ENCODE measurements around the gene PRDX2. TPM values are rescaled to one million over a fixed set of nuclear protein-coding genes. Genes with fewer than 3 reads are reported as not detected.
"Not testable (repeated sequence)": the region's sequence is repeated elsewhere in the genome, so short reads cannot be mapped to it uniquely, and the experiment has no call there.

The PRDX2 gene
- total RNA-seq, 4 donors from 2014 or later = 266 to 459 (median 327) TPM

- H3K4me3 ChIP-seq (ENCODE audit: low read depth, poor library complexity, severe bottlenecking) = no peak overlapping the region
- DNase-seq (ENCODE audit: low spot score in 2 of 2) = no peak
Observed at GRCh38 chr19:12833418-12833737, 31.8 kb upstream of the PRDX2 start.

GRCh38 chr19:12828494-12828893, 26.9 kb upstream of the PRDX2 start:
- 9% methylated on average over 22 to 23 of the region's 23 CpGs for WGBS, 2 donors
- no peak for DNase-seq (ENCODE audit: low spot score in 2 of 2)
- intact Hi-C loops (cut with DNase I; ENCODE audit: low total_unique reads) = no loop called here
- no peak for TF ChIP-seq CTCF (IDR thresholded peaks at IDR 0.05)
- no peak for TF ChIP-seq POLR2A (IDR thresholded peaks at IDR 0.05)
- no peak overlapping the region for H3K4me3 ChIP-seq (ENCODE audit: low read depth, poor library complexity, severe bottlenecking)

More at GRCh38 chr19:12833418-12833737, 31.8 kb upstream of the PRDX2 start:
- intact Hi-C loops (cut with DNase I; ENCODE audit: low total_unique reads) = no loop called here
- WGBS, 2 donors = 0 to 1% methylated on average over 3 to 5 of the region's 5 CpGs
- TF ChIP-seq POLR2A (IDR thresholded peaks at IDR 0.05) = no peak
- TF ChIP-seq CTCF (IDR thresholded peaks at IDR 0.05) = no peak

GRCh38 chr19:12825254-12826131, 23.9 kb upstream of the PRDX2 start:
- DNase-seq (ENCODE audit: low spot score in 2 of 2) = no peak
- WGBS, 2 donors = 7% methylated on average over 45 to 46 of the region's 46 CpGs
- no peak overlapping the region for H3K4me3 ChIP-seq (ENCODE audit: low read depth, poor library complexity, severe bottlenecking)
- TF ChIP-seq POLR2A (IDR thresholded peaks at IDR 0.05) (no peak), CTCF (IDR thresholded peaks at IDR 0.05) (no peak)
- intact Hi-C loops (cut with DNase I; ENCODE audit: low total_unique reads) = no loop called here

- TF ChIP-seq POLR2A (IDR thresholded peaks at IDR 0.05) (no peak), CTCF (IDR thresholded peaks at IDR 0.05) (no peak)
- intact Hi-C loops (cut with DNase I; ENCODE audit: low total_unique reads) = no loop called here
- no peak for DNase-seq (ENCODE audit: low spot score in 2 of 2)
- 83 to 90% methylated on average over 2 of the region's 2 CpGs for WGBS, 2 donors
- no peak overlapping the region for H3K4me3 ChIP-seq (ENCODE audit: low read depth, poor library complexity, severe bottlenecking)
Observed at GRCh38 chr19:12821761-12822160, 20.2 kb upstream of the PRDX2 start.

- H3K4me3 ChIP-seq (ENCODE audit: low read depth, poor library complexity, severe bottlenecking); DNase-seq (ENCODE audit: low spot score in 2 of 2); intact Hi-C loops (cut with DNase I; ENCODE audit: low total_unique reads): not testable (repeated sequence)
- WGBS, 2 donors = 93 to 95% methylated on average over 11 of the region's 11 CpGs
Observed at GRCh38 chr19:12817810-12818209, 16.2 kb upstream of the PRDX2 start.

GRCh38 chr19:12817188-12817587, 15.6 kb upstream of the PRDX2 start:
- intact Hi-C loops (cut with DNase I; ENCODE audit: low total_unique reads) = not testable (repeated sequence)
- 88 to 92% methylated on average over 6 of the region's 6 CpGs for WGBS, 2 donors

GRCh38 chr19:12815088-12815487, 13.5 kb upstream of the PRDX2 start:
- intact Hi-C loops (cut with DNase I; ENCODE audit: low total_unique reads) = no loop called here
- 92% methylated on average over 7 of the region's 7 CpGs for WGBS, 2 donors
- no peak for DNase-seq (ENCODE audit: low spot score in 2 of 2)
- TF ChIP-seq POLR2A (IDR thresholded peaks at IDR 0.05) (no peak), CTCF (IDR thresholded peaks at IDR 0.05) (no peak)
- H3K4me3 ChIP-seq (ENCODE audit: low read depth, poor library complexity, severe bottlenecking) = no peak overlapping the region

More at GRCh38 chr19:12817188-12817587, 15.6 kb upstream of the PRDX2 start:
- DNase-seq (ENCODE audit: low spot score in 2 of 2); H3K4me3 ChIP-seq (ENCODE audit: low read depth, poor library complexity, severe bottlenecking): not testable (repeated sequence)
